AG04450 (cell line): ENCODE measurements around the gene CDH26. TPM values are rescaled to one million over a fixed set of nuclear protein-coding genes. Genes with fewer than 3 reads are reported as not detected.

ENCODE experiments used
- CTCF ChIA-PET: fragments of 300-600, 350-600 bp; formaldehyde crosslinking; extraction: SDS; loops from one replicate; lab custom pipeline; 2022; ENCODE audit warnings: antibody characterized with exemption, inconsistent platforms; lab: Charles Lee
- POLR2A ChIA-PET: fragments of 350-600 bp; formaldehyde crosslinking; extraction: SDS; loops from one replicate; lab custom pipeline; 2021; ENCODE audit warnings: antibody characterized with exemption, inconsistent platforms; lab: Yijun Ruan, JAX
- DNase-seq: peaks from one replicate; pipeline ENCODE4 v3.0.0-alpha.2; 2011; ENCODE audit warnings: low read depth, low spot score
- H3K27ac ChIP-seq: one replicate; pipeline ENCODE4 v1.5.1; 2012; ENCODE audit warnings: low read depth, low read length, control low read depth
- H3K27me3 ChIP-seq: one replicate; pipeline ENCODE4 v1.6.0; 2012; ENCODE audit warnings: low read length; ENCODE audit not compliant: control insufficient read depth, insufficient read depth
- H3K4me3 ChIP-seq: 2 replicates; pipeline ENCODE4 v1.5.1; 2011; ENCODE audit warnings: mild to moderate bottlenecking, low read depth, low read length, control low read depth
- H3K9me3 ChIP-seq: 2 replicates; pipeline ENCODE4 v1.5.1; 2012; ENCODE audit warnings: low read length; ENCODE audit not compliant: control insufficient read depth, insufficient read depth
- CTCF ChIP-seq: IDR thresholded peaks from 2 replicates; pipeline ENCODE4 v1.5.1; 2011; ENCODE audit warnings: low read depth, low read length, control low read depth, inconsistent platforms
- polyA plus RNA-seq: library from polyadenylated mRNA; depleted of rRNA; stranded (reverse); fragments of >200 nt; gene quantifications from 2 replicates; pipeline ENCODE4 v1.2.3, GENCODE V29; 2011

Gene CDH26
- polyA plus RNA-seq, 1 experiment: 0.10 TPM

DNA sequence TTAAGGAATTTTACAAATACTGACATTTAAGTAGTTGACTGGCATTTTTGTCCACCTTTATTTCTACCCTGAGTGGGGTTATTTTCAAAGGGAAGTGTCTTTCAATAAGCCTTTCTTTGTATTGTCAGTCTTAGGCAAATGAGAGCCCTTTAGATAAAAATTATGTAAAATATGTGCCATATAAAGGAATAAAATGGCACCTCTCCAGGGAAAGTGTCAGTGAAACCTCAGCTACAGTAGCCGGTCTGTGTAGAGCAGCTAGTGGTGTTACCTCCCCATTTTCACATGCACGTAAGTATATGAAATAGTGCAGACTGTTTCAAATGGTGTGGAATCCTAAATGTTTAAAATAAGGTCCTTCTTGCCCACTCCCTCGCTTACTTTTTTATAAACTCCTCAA lies 13.0 kb upstream of the CDH26 start:
- no peak for DNase-seq
- POLR2A ChIA-PET: interaction anchor here (0.7 kb wide), 1 partner anchor 1323 kb away, joined by 3 read pairs; no protein-coding TSS in a partner anchor
- TF ChIP-seq CTCF: no peak
- no peak overlapping the region for H3K4me3 ChIP-seq
- no peaks in the 10 kb centered on the region for H3K27me3 ChIP-seq
- H3K27ac ChIP-seq: no peak overlapping the region
- H3K9me3 ChIP-seq: no peaks in the 10 kb centered on the region
- CTCF ChIA-PET: interaction anchor here (2.4 kb wide), 2 partner anchors 10 to 11 kb away, joined by 9 to 14 read pairs; partner anchors contain the start of gene SYCP2

DNA sequence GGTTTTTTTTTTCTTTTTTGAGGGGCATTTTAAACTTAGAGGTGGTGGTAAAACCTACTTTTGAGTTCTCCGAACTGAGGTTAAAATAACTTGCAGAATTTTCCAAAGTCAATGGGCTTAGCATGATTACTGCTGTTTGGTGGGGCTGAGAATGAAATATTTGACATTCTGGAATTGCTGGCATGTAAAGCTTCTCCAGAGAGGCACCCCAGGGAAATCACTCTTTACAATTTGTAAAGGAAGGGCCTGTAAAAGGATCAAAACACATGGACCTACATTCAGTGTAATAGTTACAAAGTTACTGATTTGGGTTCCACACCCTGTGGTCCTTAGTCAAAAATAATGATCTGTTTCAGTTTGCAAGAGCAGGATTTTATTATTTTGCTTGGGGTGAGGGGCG lies 12.5 kb upstream of the CDH26 start:
- Histone ChIP-seq H3K27ac (no peak overlapping the region), H3K9me3 (no peaks in the 10 kb centered on the region), H3K27me3 (no peaks in the 10 kb centered on the region), H3K4me3 (no peak overlapping the region)
- no peak for TF ChIP-seq CTCF
- DNase-seq: no peak
- ChIA-PET CTCF (interaction anchor here (1.1 to 2.4 kb wide), 3 partner anchors 10 to 265 kb away, joined by 4 to 14 read pairs (median 9); partner anchors contain the start of gene SYCP2), POLR2A (interaction anchor here (0.7 kb wide), 1 partner anchor 1323 kb away, joined by 3 read pairs; no protein-coding TSS in a partner anchor)

DNA sequence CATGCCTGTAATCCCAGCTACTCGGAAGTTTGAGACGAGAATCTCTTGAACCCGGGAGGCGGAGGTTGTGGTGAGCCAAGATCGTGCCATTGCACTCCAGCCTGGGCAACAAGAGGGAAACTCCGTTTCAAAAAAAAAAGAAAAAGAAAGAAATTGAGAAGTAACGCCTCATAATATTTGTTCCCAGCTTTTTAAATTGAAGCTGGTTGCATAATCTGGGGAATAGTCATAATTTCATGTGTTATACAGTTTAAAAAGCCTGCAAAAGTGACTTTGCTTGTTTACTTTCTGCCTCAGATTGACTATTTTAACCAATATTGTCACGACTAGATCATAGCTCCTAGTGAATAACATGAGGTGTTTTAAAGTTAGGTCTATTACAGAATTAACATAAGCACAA lies 10.8 kb upstream of the CDH26 start:
- TF ChIP-seq CTCF: no peak
- Histone ChIP-seq H3K27me3 (no peaks in the 10 kb centered on the region), H3K27ac (no peak overlapping the region), H3K4me3 (no peak overlapping the region), H3K9me3 (no peaks in the 10 kb centered on the region)
- POLR2A ChIA-PET: no interaction called here
- DNase-seq: no peak
- CTCF ChIA-PET: interaction anchor here (1.5 to 2.4 kb wide), 4 partner anchors 8 to 263 kb away, joined by 4 to 14 read pairs (median 7); partner anchors contain the start of gene SYCP2

DNA sequence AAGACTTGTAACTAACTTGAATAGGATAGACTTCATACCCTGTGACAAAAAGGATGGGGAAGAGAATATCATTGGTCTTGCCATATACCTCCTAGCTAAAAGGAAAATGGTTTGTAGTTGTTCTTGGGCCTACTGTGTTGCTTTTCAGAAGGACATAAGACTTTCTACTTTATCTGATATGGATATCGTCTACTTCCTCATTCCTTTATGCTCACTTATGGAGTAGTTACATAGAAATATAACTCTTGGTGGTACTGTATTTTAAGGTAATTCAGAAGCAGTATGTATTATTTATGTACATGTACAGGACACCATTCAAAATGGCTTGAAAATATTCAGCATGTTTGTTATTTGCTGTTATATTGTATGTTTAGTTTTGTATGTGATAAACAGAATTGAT lies 10.0 kb upstream of the CDH26 start:
- ChIA-PET CTCF (interaction anchor here (1.6 to 2.4 kb wide), 3 partner anchors 9 to 263 kb away, joined by 5 to 18 read pairs (median 10); partner anchors contain the start of genes FAM217B and PPP1R3D), POLR2A (no interaction called here)
- H3K27me3 ChIP-seq: no peaks in the 10 kb centered on the region
- H3K27ac ChIP-seq: no peak overlapping the region
- DNase-seq: no peak
- no peak for TF ChIP-seq CTCF
- H3K4me3 ChIP-seq: no peak overlapping the region
- H3K9me3 ChIP-seq: no peaks in the 10 kb centered on the region
